ENCODE measurements around the gene PRPF40B. TPM values are rescaled to one million over a fixed set of nuclear protein-coding genes. Genes with fewer than 3 reads are reported as not detected.

Gene PRPF40B
- total RNA-seq, 1 experiment from 2014 or later: 33.3 TPM

DNA sequence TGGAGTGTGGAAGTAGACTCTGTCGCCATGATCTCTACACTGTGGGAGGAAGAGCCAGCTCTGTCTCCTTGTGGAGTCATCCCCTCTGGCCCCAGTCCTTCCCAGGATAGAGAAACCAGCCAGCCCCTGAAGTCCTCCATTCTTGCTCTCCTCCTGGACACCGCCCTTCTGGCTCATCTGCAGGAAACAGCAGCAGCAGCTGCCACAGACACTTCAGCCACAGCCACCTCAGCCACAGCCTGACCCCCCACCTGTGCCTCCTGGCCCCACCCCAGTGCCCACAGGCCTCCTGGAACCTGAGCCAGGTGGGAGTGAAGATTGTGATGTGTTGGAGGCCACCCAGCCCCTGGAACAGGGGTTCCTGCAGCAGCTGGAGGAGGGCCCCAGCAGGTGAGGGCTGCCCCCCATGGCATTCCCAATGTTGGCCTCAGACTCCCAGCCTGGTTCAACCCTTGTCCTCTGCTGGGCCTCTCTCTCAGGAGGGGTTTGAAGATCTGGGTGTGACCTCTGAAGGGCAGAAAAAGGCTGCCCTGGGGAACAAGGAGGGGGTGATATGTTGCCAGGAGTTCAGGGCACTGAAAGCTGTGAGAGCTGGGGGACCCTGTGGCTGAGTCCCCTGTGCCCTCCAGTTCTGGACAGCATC lies 10.5 kb downstream of the PRPF40B start:
- no peaks in the 10 kb centered on the region for H3K27me3 ChIP-seq (replicated peaks; ENCODE audit: control insufficient read depth, insufficient read depth, low read length)
- no peaks in the 10 kb centered on the region for H3K9me3 ChIP-seq
- ChIA-PET POLR2A (no interaction called here), CTCF (interaction anchor here (0.9 kb wide), 1 partner anchor 302 kb away, joined by 3 read pairs; no protein-coding TSS in a partner anchor)
- peaks cover 7% of the 10 kb centered on the region for H3K4me1 Mint-ChIP-seq (ENCODE audit: low read depth, unreplicated experiment)
- peaks cover 1% of the 10 kb centered on the region; the same call in 1 of the 2 replicates for H3K36me3 ChIP-seq (ENCODE audit: control insufficient read depth, insufficient read depth, low read length)
- H3K36me3 Mint-ChIP-seq (ENCODE audit: insufficient read depth, unreplicated experiment): peaks cover 16% of the 10 kb centered on the region
- no peak overlapping the region for H3K4me3 Mint-ChIP-seq (ENCODE audit: unreplicated experiment)
- H3K4me3 ChIP-seq (ENCODE audit: low read depth, low read length): no peak overlapping the region
- no peaks in the 10 kb centered on the region for H3K27me3 Mint-ChIP-seq (ENCODE audit: insufficient read depth, unreplicated experiment)
- TF ChIP-seq, protein P1, sequence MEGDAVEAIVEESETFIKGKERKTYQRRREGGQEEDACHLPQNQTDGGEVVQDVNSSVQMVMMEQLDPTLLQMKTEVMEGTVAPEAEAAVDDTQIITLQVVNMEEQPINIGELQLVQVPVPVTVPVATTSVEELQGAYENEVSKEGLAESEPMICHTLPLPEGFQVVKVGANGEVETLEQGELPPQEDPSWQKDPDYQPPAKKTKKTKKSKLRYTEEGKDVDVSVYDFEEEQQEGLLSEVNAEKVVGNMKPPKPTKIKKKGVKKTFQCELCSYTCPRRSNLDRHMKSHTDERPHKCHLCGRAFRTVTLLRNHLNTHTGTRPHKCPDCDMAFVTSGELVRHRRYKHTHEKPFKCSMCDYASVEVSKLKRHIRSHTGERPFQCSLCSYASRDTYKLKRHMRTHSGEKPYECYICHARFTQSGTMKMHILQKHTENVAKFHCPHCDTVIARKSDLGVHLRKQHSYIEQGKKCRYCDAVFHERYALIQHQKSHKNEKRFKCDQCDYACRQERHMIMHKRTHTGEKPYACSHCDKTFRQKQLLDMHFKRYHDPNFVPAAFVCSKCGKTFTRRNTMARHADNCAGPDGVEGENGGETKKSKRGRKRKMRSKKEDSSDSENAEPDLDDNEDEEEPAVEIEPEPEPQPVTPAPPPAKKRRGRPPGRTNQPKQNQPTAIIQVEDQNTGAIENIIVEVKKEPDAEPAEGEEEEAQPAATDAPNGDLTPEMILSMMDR (IDR thresholded peaks at IDR 0.05; ENCODE audit: insufficient read depth in 1 of 2, low read depth in 1 of 2, low read length in 1 of 2, severe bottlenecking in 1 of 2, unreplicated experiment in 1 of 2): no peak
- intact Hi-C loops (cut with micrococcal nuclease; ENCODE audit: unreplicated experiment): no loop called here
- H3K4me1 ChIP-seq: no peaks in the 10 kb centered on the region
- DNase-seq: peak in 1 of 2 experiments; percentile 22
- H3K9me3 Mint-ChIP-seq (ENCODE audit: unreplicated experiment): no peaks in the 10 kb centered on the region
- no TSS peak for BruUV-seq (replicated peaks)
- H3K27ac Mint-ChIP-seq (ENCODE audit: unreplicated experiment): no peak overlapping the region

DNA sequence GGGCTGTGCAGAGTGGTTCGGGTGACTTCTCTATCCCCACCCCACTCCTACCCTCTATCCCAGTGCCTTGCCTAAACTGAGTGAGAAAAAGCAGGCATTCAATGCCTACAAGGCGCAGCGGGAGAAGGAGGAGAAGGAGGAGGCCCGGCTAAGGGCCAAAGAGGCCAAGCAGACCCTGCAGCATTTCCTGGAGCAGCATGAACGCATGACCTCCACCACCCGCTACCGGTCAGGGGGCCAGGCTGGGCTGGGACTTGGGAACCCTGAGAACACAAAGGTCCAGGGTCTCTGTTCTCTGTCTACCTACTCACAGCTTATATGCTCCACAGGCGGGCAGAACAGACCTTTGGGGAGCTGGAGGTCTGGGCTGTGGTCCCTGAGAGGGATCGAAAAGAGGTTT lies 11.7 kb downstream of the PRPF40B start:
- H3K27me3 Mint-ChIP-seq (ENCODE audit: insufficient read depth, unreplicated experiment): no peaks in the 10 kb centered on the region
- Histone ChIP-seq H3K36me3 (ENCODE audit: control insufficient read depth, insufficient read depth, low read length) (peaks cover 1% of the 10 kb centered on the region; the same call in 1 of the 2 replicates), H3K4me3 (ENCODE audit: low read depth, low read length) (no peak overlapping the region), H3K27me3 (replicated peaks; ENCODE audit: control insufficient read depth, insufficient read depth, low read length) (no peaks in the 10 kb centered on the region), H3K4me1 (no peaks in the 10 kb centered on the region), H3K9me3 (no peaks in the 10 kb centered on the region)
- H3K4me3 Mint-ChIP-seq (ENCODE audit: unreplicated experiment): no peak overlapping the region
- peaks cover 16% of the 10 kb centered on the region for H3K36me3 Mint-ChIP-seq (ENCODE audit: insufficient read depth, unreplicated experiment)
- TF ChIP-seq, protein P1 (IDR thresholded peaks at IDR 0.05; ENCODE audit: insufficient read depth in 1 of 2, low read depth in 1 of 2, low read length in 1 of 2, severe bottlenecking in 1 of 2, unreplicated experiment in 1 of 2): no peak
- H3K27ac Mint-ChIP-seq (ENCODE audit: unreplicated experiment): no peak overlapping the region
- BruUV-seq (replicated peaks): no TSS peak
- no peaks in the 10 kb centered on the region for H3K9me3 Mint-ChIP-seq (ENCODE audit: unreplicated experiment)
- intact Hi-C loops (cut with micrococcal nuclease; ENCODE audit: unreplicated experiment): no loop called here
- ChIA-PET CTCF (interaction anchor here (0.6 to 1.4 kb wide), 2 partner anchors 106 to 436 kb away, joined by 3 to 4 read pairs; partner anchors contain the start of gene TMBIM6), POLR2A (interaction anchor here (0.5 kb wide), 1 partner anchor 450 kb away, joined by 4 read pairs; the partner anchor contains the start of gene SMARCD1)
- peaks cover 7% of the 10 kb centered on the region for H3K4me1 Mint-ChIP-seq (ENCODE audit: low read depth, unreplicated experiment)
- DNase-seq: no peak

DNA sequence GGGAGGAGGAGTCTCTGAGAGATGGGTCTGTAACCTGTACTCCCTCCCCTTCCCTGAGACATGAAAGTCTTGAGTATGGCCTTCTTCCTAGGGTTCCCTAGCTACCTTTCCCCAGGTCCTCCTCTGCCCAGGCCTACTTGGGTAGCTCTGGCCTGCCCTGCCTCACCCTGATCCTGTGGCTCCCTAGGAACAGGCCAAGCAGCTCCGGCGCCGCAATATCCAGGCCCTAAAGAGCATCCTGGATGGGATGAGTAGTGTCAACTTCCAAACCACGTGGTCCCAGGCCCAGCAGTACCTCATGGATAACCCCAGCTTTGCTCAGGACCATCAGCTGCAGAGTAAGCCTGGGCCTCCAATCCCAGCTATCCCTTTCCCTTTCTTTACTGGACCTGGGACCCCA lies 12.3 kb downstream of the PRPF40B start:
- intact Hi-C loops (cut with micrococcal nuclease; ENCODE audit: unreplicated experiment): loop anchor here (2.0 kb wide), 1 partner anchor 71 kb away; the partner anchor contains the start of gene FMNL3
- Mint-ChIP-seq H3K9me3 (ENCODE audit: unreplicated experiment) (no peaks in the 10 kb centered on the region), H3K4me3 (ENCODE audit: unreplicated experiment) (no peak overlapping the region), H3K27me3 (ENCODE audit: insufficient read depth, unreplicated experiment) (no peaks in the 10 kb centered on the region), H3K4me1 (ENCODE audit: low read depth, unreplicated experiment) (peaks cover 7% of the 10 kb centered on the region), H3K27ac (ENCODE audit: unreplicated experiment) (no peak overlapping the region), H3K36me3 (ENCODE audit: insufficient read depth, unreplicated experiment) (peaks cover 16% of the 10 kb centered on the region)
- Histone ChIP-seq H3K4me3 (ENCODE audit: low read depth, low read length) (no peak overlapping the region), H3K36me3 (ENCODE audit: control insufficient read depth, insufficient read depth, low read length) (peaks cover 1% of the 10 kb centered on the region; the same call in 1 of the 2 replicates), H3K9me3 (no peaks in the 10 kb centered on the region), H3K27me3 (replicated peaks; ENCODE audit: control insufficient read depth, insufficient read depth, low read length) (no peaks in the 10 kb centered on the region), H3K4me1 (no peaks in the 10 kb centered on the region)
- DNase-seq: no peak
- ChIA-PET CTCF (interaction anchor here (0.6 to 1.4 kb wide), 3 partner anchors 13 to 435 kb away, joined by 3 to 4 read pairs (median 3); partner anchors contain the start of genes PRPF40B and TMBIM6), POLR2A (interaction anchor here (0.5 kb wide), 1 partner anchor 449 kb away, joined by 4 read pairs; the partner anchor contains the start of gene SMARCD1)
- BruUV-seq (replicated peaks): no TSS peak
- TF ChIP-seq, protein P1 (IDR thresholded peaks at IDR 0.05; ENCODE audit: insufficient read depth in 1 of 2, low read depth in 1 of 2, low read length in 1 of 2, severe bottlenecking in 1 of 2, unreplicated experiment in 1 of 2): no peak
